Epidermal melanocyte (primary cell): ENCODE measurements around the gene OR4F29.
"Not testable (repeated sequence)": the region's sequence is repeated elsewhere in the genome, so short reads cannot be mapped to it uniquely, and the experiment has no call there.

Source experiments
- DNase-seq: peaks from one replicate; pipeline ENCODE4 v3.0.0; 2011; ENCODE audit warnings: low spot score; ENCODE audit not compliant: insufficient read length

Gene OR4F29

GRCh38 chr1:451578-451977, at the start of gene OR4F29:
Gene OR4F29 (minus strand): TSS chr1:451678. CDS start chr1:451678, 0 bp downstream.
- not testable (repeated sequence) for DNase-seq
